HPDE6-E6E7 (cell line): ENCODE measurements around the gene NLRC5.

Experiments used
- DNase-seq: peaks from one replicate; pipeline ENCODE4 v3.0.0; 2011; ENCODE audit warnings: missing footprints; ENCODE audit errors: extremely low spot score

Gene NLRC5

DNA sequence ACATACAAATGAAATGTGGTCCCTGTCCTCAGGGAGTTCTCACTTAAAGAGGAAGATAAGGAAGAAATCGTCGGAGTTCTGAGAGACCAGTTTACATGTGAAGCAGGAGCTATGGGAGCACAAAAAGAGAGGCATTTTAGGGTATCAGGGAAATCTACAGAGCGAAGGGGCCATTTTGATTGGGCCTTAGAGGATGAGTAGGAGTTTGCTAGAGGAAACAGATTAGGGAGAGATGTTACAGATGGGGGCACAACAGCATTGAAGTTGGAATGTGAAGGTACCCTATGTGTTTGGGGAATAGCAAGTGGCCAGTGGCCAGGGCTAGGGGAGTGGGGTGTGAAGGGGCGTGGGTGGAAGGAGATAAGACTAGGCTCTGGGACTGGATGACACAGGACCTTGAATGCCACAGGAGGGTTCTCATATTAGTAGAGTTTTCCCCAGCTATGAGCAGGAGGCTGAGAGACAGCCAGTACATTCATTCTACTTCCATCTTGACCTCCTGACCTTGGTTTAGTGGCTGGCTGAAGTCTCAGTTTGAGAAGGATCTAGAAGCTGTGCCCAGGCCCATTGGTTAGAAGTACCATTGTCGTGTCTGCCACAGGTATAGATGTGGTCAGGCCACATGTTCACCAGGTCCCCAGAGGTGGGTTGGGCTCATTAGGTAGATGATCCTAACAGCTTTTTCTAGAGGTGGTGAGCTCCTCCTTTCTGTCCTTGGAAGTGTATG, 137.8 kb downstream of the NLRC5 start:
- no peak for DNase-seq

GRCh38 chr16:57127836-57128235, 138.5 kb downstream of the NLRC5 start:
- no peak for DNase-seq

DNA sequence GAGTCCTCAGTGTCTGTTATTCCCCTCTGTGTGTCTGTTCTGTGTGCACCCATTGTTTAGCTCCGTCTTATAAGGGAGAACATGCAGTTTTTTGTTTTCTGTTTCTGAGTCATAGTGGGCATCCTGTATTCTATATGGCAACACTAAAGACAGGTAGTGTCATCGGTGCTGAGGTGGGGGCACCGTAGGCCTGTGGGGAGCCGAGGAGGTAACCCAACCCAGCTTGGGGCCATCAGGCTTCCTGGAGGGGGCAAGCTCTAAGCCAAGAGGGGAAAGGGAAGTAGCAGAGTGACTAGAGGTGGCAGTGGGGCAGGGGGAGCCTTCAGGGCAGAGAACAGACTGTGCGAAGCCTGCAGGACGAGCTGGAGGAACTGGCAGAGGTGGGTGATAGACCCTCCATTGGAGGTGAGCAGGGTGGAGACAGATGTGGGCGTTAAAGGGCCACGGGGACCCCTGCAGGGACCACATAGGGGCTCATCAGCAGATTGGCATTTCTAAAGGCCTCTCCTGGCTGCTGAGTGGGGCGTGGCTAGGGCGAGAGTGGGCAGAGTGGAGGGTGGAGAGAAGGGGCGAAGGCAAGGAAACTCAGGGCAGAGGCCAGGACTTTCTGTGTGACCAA, 139.5 kb downstream of the NLRC5 start:
- DNase-seq: no peak

DNA sequence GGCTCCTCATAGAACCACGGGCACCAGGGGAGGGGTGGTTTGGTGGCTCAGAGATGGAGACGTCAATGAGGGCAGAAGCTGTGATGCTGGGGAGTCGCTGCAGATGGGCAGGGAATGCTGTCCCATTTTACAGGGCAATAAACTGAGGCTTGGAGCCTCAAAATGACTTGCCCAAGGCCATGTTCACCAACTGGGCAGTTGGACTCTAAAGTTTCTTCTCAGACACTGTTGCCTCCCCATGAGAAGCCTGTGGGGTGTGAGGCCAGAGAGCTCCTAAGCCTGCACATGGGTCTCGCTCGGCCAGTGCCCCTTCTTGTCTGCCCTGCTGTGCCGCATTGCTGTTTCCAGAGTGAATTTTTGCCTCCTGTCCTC, 141.6 kb downstream of the NLRC5 start:
- DNase-seq: no peak

GRCh38 chr16:57131351-57131970, 142.1 kb downstream of the NLRC5 start:
- DNase-seq: no peak

GRCh38 chr16:57132470-57132869, 143.1 kb downstream of the NLRC5 start:
- no peak for DNase-seq

DNA sequence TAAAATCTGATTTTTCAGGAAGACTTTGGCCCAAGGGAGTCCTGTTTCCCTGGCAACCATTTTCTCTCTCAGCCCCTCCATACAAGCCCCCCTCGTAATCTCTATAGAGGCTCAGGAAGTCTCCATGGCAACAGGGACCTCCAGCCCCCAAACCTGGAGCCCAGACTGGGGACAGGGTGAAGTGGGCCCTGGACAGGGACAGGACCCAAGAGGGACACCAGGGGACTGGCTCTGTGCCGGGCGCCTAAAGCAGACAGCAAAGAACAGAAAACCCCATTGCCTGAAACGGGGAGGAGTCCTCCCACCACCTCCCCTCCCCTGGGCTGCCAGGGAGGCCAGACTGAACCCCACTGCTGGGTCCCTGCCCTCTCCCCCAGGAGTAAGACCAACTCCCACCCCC, 143.7 kb downstream of the NLRC5 start:
- DNase-seq: no peak
